HCT116 (cell line): ENCODE data around the gene TRIM72. TPM values are rescaled to one million over a fixed set of nuclear protein-coding genes. Genes with fewer than 3 reads are reported as not detected.

ENCODE experiments used
- ATAC-seq: fragments of 200-7000 bp; cut with Tn5 transposase; 2 replicates; pipeline ENCODE4 v1.9.1; 2020; ENCODE audit warnings: mild to moderate bottlenecking, moderate library complexity
- BruUV-seq: library from RNA; stranded (reverse); fragments of 400-500 nt; replicated peaks from 2 replicates; lab custom pipeline; 2021; lab: Mats Ljungman, UMichigan
- CTCF ChIA-PET: fragments of 300-600 bp; sonication (Branson Sonifier 250); formaldehyde crosslinking; loops from one replicate; lab custom pipeline; 2021; ENCODE audit warnings: antibody characterized with exemption; lab: Charles Lee
- POLR2A ChIA-PET: fragments of 300-600, 350-600 bp; sonication (Branson Sonifier 250); formaldehyde crosslinking; loops from one replicate; lab custom pipeline; 2021; ENCODE audit warnings: antibody characterized with exemption; lab: Charles Lee
- RAD21 ChIA-PET, 2 experiments: fragments of 300-600 bp; sonication (Branson Sonifier 250); formaldehyde crosslinking; loops; one replicate each; lab custom pipeline; 2023; ENCODE audit warnings: low total read pairs in 2 of 2; ENCODE audit not compliant: uncharacterized antibody in 2 of 2, unreplicated experiment in 2 of 2, low non-redundant PET in 1 of 2; lab: Charles Lee
- DNase-seq: peaks from one replicate; pipeline ENCODE4 v3.0.0-alpha.2; 2010; ENCODE audit warnings: low read depth, low spot score
- H2AFZ ChIP-seq: fragments of 200-600 bp; shearing (Covaris generic), sonication (generic); 2 replicates; pipeline ENCODE4 v1.6.1; 2017; ENCODE audit warnings: low read depth, mixed run types, mixed read lengths, antibody characterized with exemption, low read length; ENCODE audit not compliant: poor library complexity, severe bottlenecking
- H3K27ac ChIP-seq: 2 replicates; pipeline ENCODE4 v1.5.1; 2012; ENCODE audit warnings: low read depth, low read length
- H3K27me3 ChIP-seq: fragments of 200-600 bp; sonication (generic); 2 replicates; pipeline ENCODE4 v1.6.1; 2016; ENCODE audit warnings: mixed run types, low read length, mixed read lengths; ENCODE audit not compliant: insufficient read depth
- H3K36me3 ChIP-seq, 2 experiments: fragments of 200-500 bp in 1 of 2; fragments of 200-600 bp in 1 of 2; sonication (Bioruptor generic) in 1 of 2; sonication (generic) in 1 of 2; 2 replicates each; pipeline versions ENCODE4 v1.5.1 to v1.6.1; 2014 to 2016; ENCODE audit warnings: low read length in 2 of 2, inconsistent platforms in 1 of 2, mixed read lengths in 1 of 2, mixed run types in 1 of 2; ENCODE audit not compliant: insufficient read depth in 2 of 2, control insufficient read depth in 1 of 2
- H3K4me1 ChIP-seq, 2 experiments: fragments of 200-600 bp in 1 of 2; sonication (generic) in 1 of 2; 2 replicates each; pipeline versions ENCODE4 v1.5.1 to v1.6.1; 2012 to 2017; ENCODE audit warnings: low read length in 2 of 2, inconsistent platforms in 1 of 2, mild to moderate bottlenecking in 1 of 2, mixed read lengths in 1 of 2, mixed run types in 1 of 2, moderate library complexity in 1 of 2; ENCODE audit not compliant: insufficient read depth in 2 of 2, control insufficient read depth in 1 of 2
- H3K4me2 ChIP-seq: fragments of 200-600 bp; sonication (generic); 2 replicates; pipeline ENCODE4 v1.6.1; 2017; ENCODE audit warnings: mixed run types, low read length, mixed read lengths
- H3K4me3 ChIP-seq, 2 experiments: fragments of 200-600 bp in 1 of 2; sonication (generic) in 1 of 2; replicated peaks in 1 of 2; 2 replicates each; pipeline ENCODE4 v1.5.1; 2011 to 2016; ENCODE audit warnings: low read length in 2 of 2, control low read depth in 1 of 2, low read depth in 1 of 2, mild to moderate bottlenecking in 1 of 2, mixed read lengths in 1 of 2, mixed run types in 1 of 2
- H3K79me2 ChIP-seq: fragments of 200-600 bp; sonication (generic); 2 replicates; pipeline ENCODE4 v1.6.1; 2017; ENCODE audit warnings: mild to moderate bottlenecking, mixed run types, low read length, moderate library complexity, mixed read lengths; ENCODE audit not compliant: insufficient read depth
- H3K9ac ChIP-seq: fragments of 200-600 bp; sonication (generic); 2 replicates; pipeline ENCODE4 v1.6.1; 2016; ENCODE audit warnings: low read length, mixed read lengths
- H3K9me2 ChIP-seq: fragments of 200-600 bp; sonication (generic), shearing (Covaris generic); 2 replicates; pipeline ENCODE4 v1.6.1; 2017; ENCODE audit warnings: mixed run types, mild to moderate bottlenecking, moderate library complexity; ENCODE audit not compliant: insufficient read depth
- H3K9me3 ChIP-seq, 2 experiments: fragments of 200-500 bp in 1 of 2; fragments of 200-600 bp in 1 of 2; sonication (Bioruptor generic) in 1 of 2; sonication (generic) in 1 of 2; 2 replicates each; pipeline ENCODE4 v1.6.1; 2014 to 2017; ENCODE audit warnings: low read length in 2 of 2, mixed read lengths in 2 of 2, inconsistent platforms in 1 of 2, low read depth in 1 of 2, mild to moderate bottlenecking in 1 of 2, mixed run types in 1 of 2, moderate library complexity in 1 of 2; ENCODE audit not compliant: control insufficient read depth in 1 of 2, insufficient read depth in 1 of 2
- H4K20me1 ChIP-seq: fragments of 200-600 bp; sonication (generic), shearing (Covaris generic); 2 replicates; pipeline ENCODE4 v1.6.1; 2017; ENCODE audit warnings: mixed run types, mild to moderate bottlenecking, moderate library complexity; ENCODE audit not compliant: insufficient read depth
- CBX3 ChIP-seq: IDR thresholded peaks from 2 replicates; pipeline ENCODE4 v1.6.1; 2012; ENCODE audit warnings: low read depth
- CEBPB ChIP-seq: IDR thresholded peaks from 2 replicates; pipeline ENCODE4 v1.6.1; 2012; ENCODE audit warnings: low read depth
- EGR1 ChIP-seq: IDR thresholded peaks from 2 replicates; pipeline ENCODE4 v1.6.1; 2012; ENCODE audit warnings: low read depth
- ELF1 ChIP-seq: IDR thresholded peaks from 2 replicates; pipeline ENCODE4 v1.6.1; 2012; ENCODE audit warnings: low read depth, borderline replicate concordance
- EZH2 ChIP-seq: fragments of 200-600 bp; sonication (generic); IDR thresholded peaks from 2 replicates; pipeline ENCODE4 v1.6.1; 2017; ENCODE audit warnings: antibody characterized with exemption, mixed run types
- EZH2phosphoT487 ChIP-seq: fragments of 200-600 bp; IDR thresholded peaks from 2 replicates; pipeline ENCODE4 v1.6.1; 2018; ENCODE audit warnings: antibody characterized with exemption, borderline replicate concordance
- FOSL1 ChIP-seq: IDR thresholded peaks from 2 replicates; pipeline ENCODE4 v1.6.1; 2012; ENCODE audit warnings: low read depth
- POLR2A ChIP-seq: IDR thresholded peaks from 2 replicates; pipeline ENCODE4 v1.7.0; 2011; ENCODE audit warnings: borderline replicate concordance; ENCODE audit not compliant: insufficient read depth, insufficient read length; ENCODE audit errors: extremely low read depth
- POLR2AphosphoS5 ChIP-seq: IDR thresholded peaks from 2 replicates; pipeline ENCODE4 v1.6.1; 2011; ENCODE audit warnings: mild to moderate bottlenecking, low read depth, low read length, moderate library complexity
- TCF7L2 ChIP-seq: IDR thresholded peaks from 2 replicates; pipeline ENCODE4 v1.7.0; 2011; ENCODE audit warnings: borderline replicate concordance, inconsistent platforms; ENCODE audit not compliant: insufficient read depth, insufficient read length; ENCODE audit errors: extremely low read depth
- YY1 ChIP-seq: IDR thresholded peaks from 2 replicates; pipeline ENCODE4 v1.6.1; 2011; ENCODE audit warnings: low read length, low read depth, moderate library complexity, mild to moderate bottlenecking; ENCODE audit not compliant: insufficient replicate concordance; ENCODE audit errors: extremely low read depth
- ZFX ChIP-seq: fragments of 450-650 bp; IDR thresholded peaks from 2 replicates; pipeline ENCODE4 v1.6.1; 2017
- ZNF274 ChIP-seq: fragments of 200-500 bp; sonication (Bioruptor generic); IDR thresholded peaks from 2 replicates; pipeline ENCODE4 v1.6.1; 2014; ENCODE audit warnings: mild to moderate bottlenecking, low read depth, low read length, inconsistent platforms
- intact Hi-C: fragments of 100-400 bp; cut with micrococcal nuclease; formaldehyde crosslinking; loops from 2 replicates; pipeline ENCODE4 v1.10.0; 2022
- total RNA-seq: library from RNA; stranded (reverse); gene quantifications from one replicate; pipeline ENCODE4 v1.2.1, GENCODE V29; 2021; ENCODE audit not compliant: unreplicated experiment
- TF ChIP-seq, protein P1 (sequence below): IDR thresholded peaks from 2 replicates; pipeline ENCODE4 v1.6.1; 2012; ENCODE audit warnings: low read depth
- TF ChIP-seq, protein P2 (sequence below): IDR thresholded peaks from 2 replicates; pipeline ENCODE4 v1.6.1; 2012
- TF ChIP-seq, protein P3 (sequence below), 3 experiments: fragments of 200-600 bp in 1 of 3; sonication (generic) in 1 of 3; IDR thresholded peaks in 2 of 3; conservative IDR thresholded peaks in 1 of 3; 2 replicates each; pipeline ENCODE4 v1.5.1; 2012 to 2017; ENCODE audit warnings: low read depth in 2 of 3, low read length in 2 of 3, antibody characterized with exemption in 1 of 3, borderline replicate concordance in 1 of 3, control low read depth in 1 of 3, mild to moderate bottlenecking in 1 of 3, mixed read lengths in 1 of 3, mixed run types in 1 of 3, moderate library complexity in 1 of 3; ENCODE audit not compliant: insufficient read depth in 1 of 3
- TF ChIP-seq, protein P4 (sequence below): IDR thresholded peaks from 2 replicates; pipeline ENCODE4 v1.6.1; 2012
- TF ChIP-seq, protein P5 (sequence below): IDR thresholded peaks from 2 replicates; pipeline ENCODE4 v1.6.1; 2011; ENCODE audit warnings: mild to moderate bottlenecking, low read length, moderate library complexity; ENCODE audit not compliant: insufficient replicate concordance; ENCODE audit errors: extremely low read depth

The TRIM72 gene
- total RNA-seq, 1 experiment from 2014 or later: 43.8 TPM

DNA sequence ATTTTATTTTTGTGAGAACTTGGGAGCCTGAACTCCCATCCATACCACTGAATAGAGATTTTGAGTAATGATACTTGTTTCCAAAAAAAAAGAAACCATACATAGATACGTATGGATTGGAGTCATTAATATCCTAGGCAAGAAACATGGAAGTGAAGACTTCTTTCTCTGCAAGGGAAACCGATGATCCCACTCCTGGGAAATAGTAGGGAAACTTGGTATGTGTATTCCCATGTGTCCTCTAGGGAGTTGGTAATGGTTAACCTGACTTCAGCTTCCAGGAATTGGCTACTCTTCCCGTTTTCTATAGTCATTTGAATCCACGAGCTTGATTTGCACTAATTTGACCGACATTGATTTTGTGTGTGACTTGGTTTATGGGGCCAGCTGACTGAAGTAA, 28.6 kb upstream of the TRIM72 start:
- H3K9me3 ChIP-seq: no peaks in the 10 kb centered on the region
- CTCF ChIA-PET: no interaction called here

More for the DNA sequence above, 28.6 kb upstream of the TRIM72 start:
- Histone ChIP-seq H3K79me2 (peaks cover 100% of the 10 kb centered on the region), H3K36me3 (peaks cover 73 to 91% of the 10 kb centered on the region in 2 experiments), H4K20me1 (peaks cover 88% of the 10 kb centered on the region), H3K27me3 (no peaks in the 10 kb centered on the region), H3K9me2 (no peaks in the 10 kb centered on the region), H3K4me1 (peaks cover 4 to 15% of the 10 kb centered on the region in 2 experiments; a peak in 3 of 4 replicates), H3K4me3 (no peak overlapping the region), H2AFZ (no peak overlapping the region), H3K9ac (no peak overlapping the region), H3K27ac (no peak overlapping the region), H3K4me2 (no peak overlapping the region)
- TF ChIP-seq FOSL1 (no peak), TCF7L2 (no peak), EZH2 (no peak), CEBPB (no peak), ELF1 (no peak), YY1 (no peak), EZH2phosphoT487 (no peak), POLR2A (no peak), POLR2AphosphoS5 (no peak), EGR1 (no peak), CBX3 (no peak), ZNF274 (no peak), ZFX (no peak)
- TF ChIP-seq, protein P1, sequence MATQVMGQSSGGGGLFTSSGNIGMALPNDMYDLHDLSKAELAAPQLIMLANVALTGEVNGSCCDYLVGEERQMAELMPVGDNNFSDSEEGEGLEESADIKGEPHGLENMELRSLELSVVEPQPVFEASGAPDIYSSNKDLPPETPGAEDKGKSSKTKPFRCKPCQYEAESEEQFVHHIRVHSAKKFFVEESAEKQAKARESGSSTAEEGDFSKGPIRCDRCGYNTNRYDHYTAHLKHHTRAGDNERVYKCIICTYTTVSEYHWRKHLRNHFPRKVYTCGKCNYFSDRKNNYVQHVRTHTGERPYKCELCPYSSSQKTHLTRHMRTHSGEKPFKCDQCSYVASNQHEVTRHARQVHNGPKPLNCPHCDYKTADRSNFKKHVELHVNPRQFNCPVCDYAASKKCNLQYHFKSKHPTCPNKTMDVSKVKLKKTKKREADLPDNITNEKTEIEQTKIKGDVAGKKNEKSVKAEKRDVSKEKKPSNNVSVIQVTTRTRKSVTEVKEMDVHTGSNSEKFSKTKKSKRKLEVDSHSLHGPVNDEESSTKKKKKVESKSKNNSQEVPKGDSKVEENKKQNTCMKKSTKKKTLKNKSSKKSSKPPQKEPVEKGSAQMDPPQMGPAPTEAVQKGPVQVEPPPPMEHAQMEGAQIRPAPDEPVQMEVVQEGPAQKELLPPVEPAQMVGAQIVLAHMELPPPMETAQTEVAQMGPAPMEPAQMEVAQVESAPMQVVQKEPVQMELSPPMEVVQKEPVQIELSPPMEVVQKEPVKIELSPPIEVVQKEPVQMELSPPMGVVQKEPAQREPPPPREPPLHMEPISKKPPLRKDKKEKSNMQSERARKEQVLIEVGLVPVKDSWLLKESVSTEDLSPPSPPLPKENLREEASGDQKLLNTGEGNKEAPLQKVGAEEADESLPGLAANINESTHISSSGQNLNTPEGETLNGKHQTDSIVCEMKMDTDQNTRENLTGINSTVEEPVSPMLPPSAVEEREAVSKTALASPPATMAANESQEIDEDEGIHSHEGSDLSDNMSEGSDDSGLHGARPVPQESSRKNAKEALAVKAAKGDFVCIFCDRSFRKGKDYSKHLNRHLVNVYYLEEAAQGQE: no peak
- TF ChIP-seq, protein P2, sequence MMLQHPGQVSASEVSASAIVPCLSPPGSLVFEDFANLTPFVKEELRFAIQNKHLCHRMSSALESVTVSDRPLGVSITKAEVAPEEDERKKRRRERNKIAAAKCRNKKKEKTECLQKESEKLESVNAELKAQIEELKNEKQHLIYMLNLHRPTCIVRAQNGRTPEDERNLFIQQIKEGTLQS: no peak
- TF ChIP-seq, protein P3, sequence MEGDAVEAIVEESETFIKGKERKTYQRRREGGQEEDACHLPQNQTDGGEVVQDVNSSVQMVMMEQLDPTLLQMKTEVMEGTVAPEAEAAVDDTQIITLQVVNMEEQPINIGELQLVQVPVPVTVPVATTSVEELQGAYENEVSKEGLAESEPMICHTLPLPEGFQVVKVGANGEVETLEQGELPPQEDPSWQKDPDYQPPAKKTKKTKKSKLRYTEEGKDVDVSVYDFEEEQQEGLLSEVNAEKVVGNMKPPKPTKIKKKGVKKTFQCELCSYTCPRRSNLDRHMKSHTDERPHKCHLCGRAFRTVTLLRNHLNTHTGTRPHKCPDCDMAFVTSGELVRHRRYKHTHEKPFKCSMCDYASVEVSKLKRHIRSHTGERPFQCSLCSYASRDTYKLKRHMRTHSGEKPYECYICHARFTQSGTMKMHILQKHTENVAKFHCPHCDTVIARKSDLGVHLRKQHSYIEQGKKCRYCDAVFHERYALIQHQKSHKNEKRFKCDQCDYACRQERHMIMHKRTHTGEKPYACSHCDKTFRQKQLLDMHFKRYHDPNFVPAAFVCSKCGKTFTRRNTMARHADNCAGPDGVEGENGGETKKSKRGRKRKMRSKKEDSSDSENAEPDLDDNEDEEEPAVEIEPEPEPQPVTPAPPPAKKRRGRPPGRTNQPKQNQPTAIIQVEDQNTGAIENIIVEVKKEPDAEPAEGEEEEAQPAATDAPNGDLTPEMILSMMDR (IDR thresholded peaks at IDR 0.05 in 2 of 3, conservative IDR thresholded peaks at IDR 0.05 in 1 of 3; ENCODE audit: borderline replicate concordance in 1 of 3, insufficient read depth in 1 of 3, low read depth in 2 of 3, low read length in 2 of 3): no peak
- TF ChIP-seq, protein P4, sequence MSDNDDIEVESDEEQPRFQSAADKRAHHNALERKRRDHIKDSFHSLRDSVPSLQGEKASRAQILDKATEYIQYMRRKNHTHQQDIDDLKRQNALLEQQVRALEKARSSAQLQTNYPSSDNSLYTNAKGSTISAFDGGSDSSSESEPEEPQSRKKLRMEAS: no peak
- TF ChIP-seq, protein P5, sequence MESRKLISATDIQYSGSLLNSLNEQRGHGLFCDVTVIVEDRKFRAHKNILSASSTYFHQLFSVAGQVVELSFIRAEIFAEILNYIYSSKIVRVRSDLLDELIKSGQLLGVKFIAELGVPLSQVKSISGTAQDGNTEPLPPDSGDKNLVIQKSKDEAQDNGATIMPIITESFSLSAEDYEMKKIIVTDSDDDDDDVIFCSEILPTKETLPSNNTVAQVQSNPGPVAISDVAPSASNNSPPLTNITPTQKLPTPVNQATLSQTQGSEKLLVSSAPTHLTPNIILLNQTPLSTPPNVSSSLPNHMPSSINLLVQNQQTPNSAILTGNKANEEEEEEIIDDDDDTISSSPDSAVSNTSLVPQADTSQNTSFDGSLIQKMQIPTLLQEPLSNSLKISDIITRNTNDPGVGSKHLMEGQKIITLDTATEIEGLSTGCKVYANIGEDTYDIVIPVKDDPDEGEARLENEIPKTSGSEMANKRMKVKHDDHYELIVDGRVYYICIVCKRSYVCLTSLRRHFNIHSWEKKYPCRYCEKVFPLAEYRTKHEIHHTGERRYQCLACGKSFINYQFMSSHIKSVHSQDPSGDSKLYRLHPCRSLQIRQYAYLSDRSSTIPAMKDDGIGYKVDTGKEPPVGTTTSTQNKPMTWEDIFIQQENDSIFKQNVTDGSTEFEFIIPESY: no peak
- no peak for DNase-seq
- RAD21 ChIA-PET: no interaction called here
- ATAC-seq: no peak
- intact Hi-C loops: no loop called here
- no TSS peak for BruUV-seq
- POLR2A ChIA-PET: no interaction called here
